Lung (tissue), 12 donors: ENCODE results near the gene SHLD1. TPM values are rescaled to one million over a fixed set of nuclear protein-coding genes. Genes with fewer than 3 reads are reported as not detected.

Source experiments
- ATAC-seq: fragments of 200-7000 bp; cut with Tn5 transposase; one replicate; pipeline ENCODE4 v1.9.1; 2020; ENCODE audit warnings: moderate number of reproducible peaks; ENCODE audit not compliant: insufficient read depth, low FRiP score
- DNase-seq, 3 donors: peaks; one replicate each; pipeline ENCODE4 v3.0.0-alpha.2; 2013 to 2017
- H3K27ac ChIP-seq, 2 donors: one replicate each; pipeline ENCODE4 v1.5.1; 2013; ENCODE audit warnings: mild to moderate bottlenecking in 2 of 2, moderate library complexity in 2 of 2, control low read depth in 1 of 2, inconsistent platforms in 1 of 2, low read depth in 1 of 2, low read length in 1 of 2
- H3K27me3 ChIP-seq, 3 donors: one replicate each; pipeline ENCODE4 v1.5.1; 2013; ENCODE audit warnings: low read length in 2 of 3; ENCODE audit not compliant: control insufficient read depth in 3 of 3, insufficient read depth in 3 of 3
- H3K36me3 ChIP-seq, 4 donors: one replicate each; pipeline ENCODE4 v1.5.1; 2013; ENCODE audit warnings: low read length in 4 of 4, mild to moderate bottlenecking in 1 of 4, moderate library complexity in 1 of 4; ENCODE audit not compliant: control insufficient read depth in 4 of 4, insufficient read depth in 4 of 4
- H3K4me1 ChIP-seq, 5 donors: one replicate each; pipeline ENCODE4 v1.5.1; 2013; ENCODE audit warnings: low read length in 5 of 5, mild to moderate bottlenecking in 2 of 5, moderate library complexity in 1 of 5; ENCODE audit not compliant: control insufficient read depth in 5 of 5, insufficient read depth in 5 of 5
- H3K4me3 ChIP-seq: one replicate; pipeline ENCODE4 v1.5.1; 2013; ENCODE audit warnings: mild to moderate bottlenecking, control low read depth, moderate library complexity
- H3K9ac ChIP-seq, 2 donors: one replicate each; pipeline ENCODE4 v1.5.1; 2013; ENCODE audit warnings: low read length in 2 of 2, control low read depth in 1 of 2; ENCODE audit not compliant: insufficient read depth in 1 of 2
- H3K9me3 ChIP-seq, 4 donors: one replicate each; pipeline ENCODE4 v1.5.1; 2013; ENCODE audit warnings: low read length in 3 of 4, mild to moderate bottlenecking in 1 of 4, moderate library complexity in 1 of 4; ENCODE audit not compliant: control insufficient read depth in 4 of 4, insufficient read depth in 3 of 4
- CTCF ChIP-seq: IDR thresholded peaks from 2 replicates; pipeline ENCODE4 v1.5.1; 2012; ENCODE audit warnings: mild to moderate bottlenecking; ENCODE audit errors: control extremely low read depth, extremely low read depth
- WGBS, 2 donors: extraction: QIAGEN DNeasy Blood & Tissue Kit; methylation state at CpG; one replicate each; pipeline ENCODE4 v1.1.7; 2013; 5-methylcytosine and 5-hydroxymethylcytosine counted together
- polyA plus RNA-seq, 2 donors: library from polyadenylated mRNA; stranded (reverse); fragments of 200-250 nt; gene quantifications; one replicate each; pipeline ENCODE4 v1.2.1, GENCODE V29; 2013
- total RNA-seq, 2 donors: library from RNA; depleted of rRNA in 1 of 2; stranded (reverse); fragments of >200 nt in 1 of 2; gene quantifications; one replicate each; pipeline ENCODE4 v1.2.1, GENCODE V29; 2014 to 2021
- donor health status: control.
- donor health status: control.
- donor health status: Bipolar disorder and iron deficiency.
- donor health status: healthy.
- donor health status: DM: yes; HTN: yes; CAD: no.

Gene SHLD1
- total and polyA plus RNA-seq, 4 donors = 5.0 to 6.8 (median 6.1) TPM

DNA sequence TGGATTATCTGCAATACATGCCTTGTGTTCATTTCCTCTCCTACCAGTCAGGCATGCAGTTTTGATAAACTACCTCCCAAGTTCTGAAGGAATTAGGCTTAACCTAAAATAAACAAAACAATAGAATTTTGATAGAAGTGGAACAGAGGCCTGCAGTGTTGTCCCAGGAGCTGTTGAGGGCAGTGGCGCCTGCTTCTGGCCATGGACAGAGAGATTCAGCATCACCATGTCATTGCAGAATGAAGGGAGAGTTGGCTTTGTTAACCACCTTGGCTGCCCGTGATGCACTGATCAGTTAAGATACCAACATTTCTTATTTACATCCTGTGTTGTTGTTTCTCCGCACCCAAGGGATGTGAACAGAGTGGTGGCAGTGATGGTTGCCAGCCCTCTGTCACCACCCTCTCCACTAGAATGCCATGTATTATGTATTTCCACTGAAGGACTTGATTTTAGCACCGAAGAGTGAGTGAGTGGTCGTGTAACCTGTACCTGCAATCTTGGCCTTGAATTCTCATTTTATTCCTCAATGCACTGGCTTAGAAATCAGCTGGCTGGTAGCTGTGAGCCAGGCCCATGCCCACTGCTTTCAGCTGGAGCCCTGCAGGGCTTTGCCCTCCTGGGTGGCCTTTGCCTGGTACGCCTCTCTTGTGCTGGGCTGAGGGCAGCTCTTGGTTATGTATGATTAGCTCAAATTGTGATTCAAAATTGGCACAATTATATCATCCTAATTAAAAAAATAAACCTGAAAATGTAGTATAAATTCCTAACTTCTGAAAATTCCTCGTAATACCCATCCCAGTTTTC is 56.5 kb downstream of the SHLD1 start:
- peaks cover 5 to 9% (median 7%) of the 10 kb centered on the region in 5 donors for H3K4me1 ChIP-seq
- DNase-seq (no peak), ATAC-seq (no peak)
- H3K27ac ChIP-seq = no peak overlapping the region
- H3K4me3 ChIP-seq = no peak overlapping the region
- H3K36me3 ChIP-seq = peaks cover 0 to 6% (median 0%) of the 10 kb centered on the region in 4 donors
- no peak for TF ChIP-seq CTCF
- H3K9me3 ChIP-seq = no peaks in the 10 kb centered on the region
- 89 to 92% methylated on average over 7 of the region's 7 CpGs for WGBS, 2 donors
- no peak overlapping the region for H3K9ac ChIP-seq
- H3K27me3 ChIP-seq = no peaks in the 10 kb centered on the region

GRCh38 chr20:5807431-5807830 is 57.2 kb downstream of the SHLD1 start:
- Histone ChIP-seq H3K9me3 (no peaks in the 10 kb centered on the region), H3K4me1 (peaks cover 5 to 9% (median 7%) of the 10 kb centered on the region in 5 donors), H3K4me3 (no peak overlapping the region), H3K36me3 (peaks cover 0 to 2% (median 0%) of the 10 kb centered on the region in 4 donors), H3K27ac (no peak overlapping the region), H3K27me3 (no peaks in the 10 kb centered on the region), H3K9ac (no peak overlapping the region)
- 83 to 89% methylated on average over 3 of the region's 3 CpGs for WGBS, 2 donors
- TF ChIP-seq CTCF = no peak
- no peak for DNase-seq
- no peak for ATAC-seq

GRCh38 chr20:5808901-5809300 is 58.7 kb downstream of the SHLD1 start:
- Histone ChIP-seq H3K27ac (no peak overlapping the region), H3K9ac (no peak overlapping the region), H3K4me1 (peaks cover 5 to 9% (median 7%) of the 10 kb centered on the region in 5 donors), H3K9me3 (no peaks in the 10 kb centered on the region), H3K4me3 (no peak overlapping the region), H3K27me3 (no peaks in the 10 kb centered on the region), H3K36me3 (no peaks in the 10 kb centered on the region)
- DNase-seq (no peak), ATAC-seq (no peak)
- 60 to 73% methylated on average over 2 of the region's 2 CpGs for WGBS, 2 donors
- no peak for TF ChIP-seq CTCF
